HG03575 (cell line): Measurements from ENCODE around the gene TMEM129.
"Not testable (repeated sequence)": the region's sequence is repeated elsewhere in the genome, so short reads cannot be mapped to it uniquely, and the experiment has no call there.

Source experiments
- ATAC-seq: cut with Tn5 transposase; IDR thresholded peaks from one replicate; pipeline ENCODE4 v1.9.1; 2021; ENCODE audit not compliant: unreplicated experiment, insufficient number of reproducible peaks, low FRiP score; ENCODE audit errors: extremely low read depth

Gene TMEM129

GRCh38 chr4:1711571-1712215 lies 9.4 kb downstream of the TMEM129 start:
- ATAC-seq, result no peak

GRCh38 chr4:1711055-1711570 lies 10.0 kb downstream of the TMEM129 start:
- no peak for ATAC-seq

- ATAC-seq, result no peak
Measured at GRCh38 chr4:1708581-1708980, 12.5 kb downstream of the TMEM129 start.

GRCh38 chr4:1706358-1706757 lies 14.8 kb downstream of the TMEM129 start:
- ATAC-seq, result no peak

GRCh38 chr4:1705732-1706131 lies 15.4 kb downstream of the TMEM129 start:
- ATAC-seq, result no peak

- no peak for ATAC-seq
Measured at GRCh38 chr4:1703867-1704266, 17.3 kb downstream of the TMEM129 start.

GRCh38 chr4:1701671-1702070 lies 19.5 kb downstream of the TMEM129 start:
- not testable (repeated sequence) for ATAC-seq

- no peak for ATAC-seq
Measured at GRCh38 chr4:1695913-1696312, 25.2 kb downstream of the TMEM129 start.

GRCh38 chr4:1693131-1693896 lies 27.8 kb downstream of the TMEM129 start:
- ATAC-seq, result no peak

GRCh38 chr4:1691737-1692373 lies 29.3 kb downstream of the TMEM129 start:
- ATAC-seq, result no peak

- no peak for ATAC-seq
Measured at GRCh38 chr4:1690698-1691097, 30.4 kb downstream of the TMEM129 start.

GRCh38 chr4:1686440-1687036 lies 34.6 kb downstream of the TMEM129 start:
- ATAC-seq, result no peak

- no peak for ATAC-seq
Measured at GRCh38 chr4:1685235-1686150, 35.6 kb downstream of the TMEM129 start.

GRCh38 chr4:1684506-1685234 lies 36.5 kb downstream of the TMEM129 start:
- no peak for ATAC-seq

GRCh38 chr4:1683736-1684505 lies 37.2 kb downstream of the TMEM129 start, which contains the start of gene FAM53A:
FAM53A (minus strand) TSS chr4:1684313; CDS start chr4:1668741, 15,572 bp downstream.
- ATAC-seq, result no peak

- ATAC-seq, result no peak
Measured at GRCh38 chr4:1683261-1683735, 37.8 kb downstream of the TMEM129 start.

GRCh38 chr4:1682860-1683259 lies 38.3 kb downstream of the TMEM129 start:
- ATAC-seq, result no peak
